Vagina (tissue), 2 donors: ENCODE measurements around the gene ACSS1.

Experiments used
- CTCF ChIP-seq, 3 experiments: fragments of 450-650 bp in 2 of 3; fragments of 200-600 bp in 1 of 3; sonication (generic) in 1 of 3; IDR thresholded peaks; one replicate each; pipeline ENCODE4 v1.5.1; 2017 to 2019; ENCODE audit warnings: antibody characterized with exemption in 3 of 3, mild to moderate bottlenecking in 2 of 3, moderate library complexity in 2 of 3
- POLR2AphosphoS5 ChIP-seq, 2 donors: sonication (generic); formaldehyde crosslinking; IDR thresholded peaks; one replicate each; pipeline ENCODE4 v1.9.0; 2017; ENCODE audit warnings: antibody characterized with exemption in 2 of 2, mild to moderate bottlenecking in 2 of 2, low read depth in 1 of 2; ENCODE audit not compliant: insufficient read depth in 1 of 2

- TF ChIP-seq POLR2AphosphoS5 (IDR thresholded peaks at IDR 0.05; ENCODE audit: insufficient read depth in 1 of 2, low read depth in 1 of 2) (no peak), CTCF (IDR thresholded peaks at IDR 0.05) (no peak)
Observed at GRCh38 chr20:25032478-25033264, 25.3 kb downstream of the ACSS1 start.
